T-helper 9 cell (primary cell): ENCODE results near the gene PPP3CB.

Experiments
- DNase-seq: peaks from one replicate; pipeline ENCODE4 v3.0.0-alpha.2; 2020

The PPP3CB gene

DNA sequence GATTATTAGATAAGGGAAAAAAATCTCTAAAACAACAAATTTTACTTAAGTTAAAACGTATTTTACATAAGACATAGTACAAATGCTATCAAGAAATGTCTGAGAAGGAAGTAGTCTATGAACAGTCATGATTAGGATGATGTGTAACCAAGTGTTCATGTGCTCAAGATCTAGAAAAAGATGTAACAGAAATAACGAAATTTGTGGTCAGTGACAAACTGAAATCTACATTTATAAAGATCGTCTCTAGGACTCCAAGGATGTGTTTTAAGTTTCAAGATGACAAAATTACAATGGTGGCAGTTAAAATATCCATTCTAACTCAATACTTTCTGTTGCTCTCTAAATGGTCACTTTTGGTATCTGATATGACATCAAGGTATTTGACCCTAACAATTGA, 17.2 kb downstream of the PPP3CB start:
- DNase-seq: no peak

DNA sequence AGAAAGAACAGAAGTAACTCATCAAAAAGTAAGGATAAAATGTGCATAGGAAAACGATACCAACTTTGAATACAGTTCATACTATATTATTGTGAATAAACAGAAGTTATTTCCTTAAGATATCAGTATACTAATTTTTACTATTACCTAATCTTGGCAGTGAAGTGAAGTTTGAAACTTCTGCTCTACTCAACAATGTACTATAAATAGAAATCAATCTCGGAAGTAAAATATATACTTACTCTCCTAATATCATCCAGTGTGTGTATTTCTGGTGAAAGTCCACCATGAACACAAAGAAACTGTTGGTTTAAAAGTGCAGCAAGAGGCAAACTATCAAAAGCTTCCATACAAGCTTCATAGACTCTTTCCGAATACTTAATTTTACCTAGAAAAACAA, 24.6 kb downstream of the PPP3CB start:
- DNase-seq: no peak

DNA sequence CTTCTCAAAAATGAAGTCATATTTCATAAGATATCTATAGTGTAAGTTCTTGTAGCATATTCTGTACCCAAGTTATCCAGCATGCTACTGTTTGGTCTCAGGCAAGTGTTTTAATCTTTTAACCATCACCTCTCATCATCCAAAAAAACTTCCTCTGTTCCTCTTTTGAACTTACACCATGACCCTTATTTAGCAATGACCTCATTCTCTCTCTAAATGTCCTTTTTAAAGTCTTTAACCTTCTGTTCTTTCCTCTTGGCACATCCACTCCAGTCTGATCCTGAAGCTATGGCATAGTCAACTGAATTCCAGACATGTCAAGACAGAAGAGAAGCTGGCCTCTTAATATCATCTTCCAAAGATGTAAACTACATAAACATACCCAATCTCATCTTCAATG, 26.2 kb downstream of the PPP3CB start:
- DNase-seq: no peak

DNA sequence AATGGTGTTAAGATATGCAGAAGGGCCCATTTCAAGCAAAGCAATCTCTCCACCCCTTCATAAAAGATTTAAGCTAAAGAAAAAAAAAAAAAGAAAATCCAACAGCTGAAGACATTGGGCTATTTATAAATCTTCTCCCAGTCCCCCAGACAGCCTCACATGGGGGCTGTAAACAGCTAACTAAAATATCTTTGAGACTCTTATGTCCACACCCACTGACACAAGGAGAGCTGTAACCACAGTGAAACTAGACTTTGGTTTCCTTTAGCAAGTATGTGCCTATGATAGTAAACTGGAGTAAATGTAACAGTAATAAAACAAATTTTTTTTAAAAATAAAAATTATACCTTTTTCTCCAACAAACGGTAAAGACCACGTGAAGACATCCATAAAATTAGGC, 28.6 kb downstream of the PPP3CB start:
- no peak for DNase-seq

DNA sequence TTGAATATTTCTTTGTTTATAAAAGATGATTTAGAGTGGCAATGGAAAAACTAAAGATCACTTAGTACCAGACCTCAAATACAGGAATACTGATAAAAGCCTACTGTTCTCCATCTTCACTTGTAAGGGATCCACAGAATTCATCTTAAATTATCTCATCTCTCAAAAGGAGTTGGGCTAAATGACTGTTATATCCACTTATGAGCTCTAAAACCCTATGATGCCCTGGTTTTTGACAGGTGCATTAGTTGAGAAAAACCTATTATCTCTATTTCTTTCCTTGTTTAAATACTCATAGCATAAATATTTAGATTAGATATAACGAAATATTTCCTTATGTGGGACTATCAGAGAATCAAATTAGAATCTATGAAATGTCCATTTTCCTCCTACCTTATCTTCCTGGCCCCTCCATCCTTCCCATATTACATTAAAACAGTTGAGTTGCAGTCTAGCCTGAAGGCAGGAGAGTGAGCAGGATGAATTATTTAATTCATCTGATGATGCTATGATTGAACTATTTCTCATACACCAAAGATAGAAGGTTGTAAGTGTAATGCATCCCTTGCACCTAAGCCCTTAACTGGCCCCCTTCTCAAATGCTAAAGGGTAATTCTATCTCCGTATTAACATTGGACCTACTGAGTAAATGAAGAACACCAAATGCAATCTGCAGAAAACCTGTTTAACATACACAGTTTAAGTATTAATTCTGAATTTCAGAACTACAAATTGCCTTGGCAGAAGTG, 29.7 kb downstream of the PPP3CB start:
- no peak for DNase-seq

DNA sequence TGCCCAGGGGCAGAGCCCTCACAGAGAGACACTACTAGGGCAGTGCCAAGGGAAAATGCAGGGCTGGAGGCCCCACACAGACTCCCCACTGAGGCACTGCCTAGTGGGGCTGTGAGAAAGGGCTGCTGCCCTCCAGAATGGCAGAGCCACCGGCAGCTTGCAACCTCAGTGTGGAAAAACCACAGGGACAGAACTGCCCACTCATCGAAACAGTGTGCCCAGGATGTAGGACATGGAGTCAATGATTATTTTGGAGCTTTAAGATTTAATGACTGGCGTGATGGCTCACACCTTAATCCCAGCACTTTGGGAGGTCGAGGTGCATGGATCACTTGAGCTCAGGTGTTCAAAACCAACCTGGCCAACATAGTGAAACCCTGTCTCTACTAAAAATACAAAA, 34.9 kb downstream of the PPP3CB start:
- no peak for DNase-seq

DNA sequence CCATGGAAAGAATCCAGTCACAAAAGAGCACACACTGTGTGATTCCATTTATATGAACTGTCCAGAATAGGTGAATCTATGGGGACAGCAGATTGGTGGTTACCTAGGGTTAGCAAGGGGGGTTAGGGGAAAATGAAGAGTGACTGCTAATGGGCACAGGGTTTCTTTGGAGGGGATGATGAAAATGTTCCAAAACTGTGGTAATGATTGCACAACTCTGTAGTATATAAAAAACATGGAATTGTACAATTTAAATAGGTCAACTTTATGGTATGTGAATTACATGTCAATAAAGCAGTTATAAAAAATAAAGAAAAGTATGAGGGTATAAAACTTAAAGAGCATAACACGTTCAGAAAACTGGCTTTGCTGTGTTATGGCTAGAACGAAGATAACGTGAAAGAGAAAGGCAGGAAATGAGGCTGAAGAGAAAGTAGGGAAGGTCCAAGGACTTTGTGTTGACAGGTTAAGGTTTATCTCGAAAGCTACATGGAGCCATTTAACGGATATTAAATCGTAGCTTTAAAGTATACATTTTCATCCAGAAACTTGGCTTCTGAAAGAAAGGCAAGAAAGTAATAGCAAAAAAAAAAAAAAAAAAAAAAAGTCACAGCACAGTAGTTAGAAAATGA, 36.0 kb downstream of the PPP3CB start:
- no peak for DNase-seq

DNA sequence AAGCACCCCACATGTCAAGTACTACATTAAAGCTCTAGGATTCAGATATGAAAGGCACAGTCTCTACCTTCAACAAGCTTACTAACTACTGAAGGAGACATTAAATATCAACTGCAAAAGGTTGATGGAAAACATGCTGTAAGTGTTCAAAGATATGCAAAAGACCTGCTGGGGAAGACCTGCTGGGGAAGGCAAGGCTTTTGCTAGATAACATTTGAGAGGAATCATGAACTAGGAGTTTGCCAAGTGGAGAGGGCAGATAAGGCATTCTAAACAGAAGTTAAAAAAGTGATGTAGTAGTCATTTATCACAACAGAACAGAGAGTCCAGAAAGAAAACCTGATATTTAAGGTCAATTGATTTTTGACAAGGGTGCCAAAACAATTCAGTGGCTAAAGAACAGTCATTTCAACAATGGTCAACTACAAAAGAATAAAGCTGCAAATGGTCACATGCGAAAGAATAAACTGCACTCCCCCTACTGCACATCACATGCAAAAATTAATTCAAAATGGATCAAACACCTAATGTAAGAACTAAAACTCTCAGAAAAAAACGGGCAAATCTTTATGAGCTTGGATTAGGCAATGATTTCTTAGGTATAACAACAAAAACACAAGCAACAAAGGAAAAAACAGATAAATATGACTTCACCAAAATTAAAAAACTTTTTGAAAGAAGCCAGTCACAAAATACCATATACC, 39.5 kb downstream of the PPP3CB start:
- no peak for DNase-seq

DNA sequence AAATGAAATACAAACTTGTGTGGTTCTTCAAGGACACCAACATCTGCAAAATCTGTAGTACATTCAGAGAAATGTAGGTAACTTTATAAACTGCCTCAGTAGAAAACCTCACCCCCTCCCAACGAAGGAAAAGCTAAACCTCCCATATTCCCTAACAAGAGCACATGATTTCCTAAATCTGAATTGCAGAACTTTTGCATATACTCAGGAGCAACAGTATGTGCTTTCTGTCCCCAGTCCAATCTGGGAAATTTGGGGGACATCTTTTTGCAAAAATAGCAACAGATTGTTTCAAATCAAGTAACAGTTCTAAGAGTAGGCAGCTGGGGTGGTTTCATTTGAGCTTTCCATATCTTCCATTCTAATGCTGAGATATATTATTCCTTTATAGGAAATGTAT, 46.7 kb downstream of the PPP3CB start:
- no peak for DNase-seq

DNA sequence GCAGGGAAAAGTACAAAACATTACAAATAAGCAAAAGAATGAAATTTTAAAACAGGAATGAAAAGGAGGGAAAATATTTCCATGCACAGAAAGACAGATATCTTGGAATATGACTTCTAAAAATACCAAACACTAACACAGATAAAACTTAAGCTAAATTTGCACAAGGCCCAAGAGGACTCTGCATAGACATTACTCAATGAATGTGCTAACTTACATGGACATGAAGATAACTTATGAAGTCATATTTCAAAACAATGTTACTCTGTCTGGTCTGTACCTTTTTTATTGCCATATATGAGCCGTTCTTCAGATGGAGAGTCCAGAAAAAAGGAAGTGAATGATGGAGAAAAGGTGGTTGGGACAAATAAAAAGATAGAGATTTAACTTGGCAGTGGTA, 47.4 kb downstream of the PPP3CB start:
- DNase-seq: no peak

DNA sequence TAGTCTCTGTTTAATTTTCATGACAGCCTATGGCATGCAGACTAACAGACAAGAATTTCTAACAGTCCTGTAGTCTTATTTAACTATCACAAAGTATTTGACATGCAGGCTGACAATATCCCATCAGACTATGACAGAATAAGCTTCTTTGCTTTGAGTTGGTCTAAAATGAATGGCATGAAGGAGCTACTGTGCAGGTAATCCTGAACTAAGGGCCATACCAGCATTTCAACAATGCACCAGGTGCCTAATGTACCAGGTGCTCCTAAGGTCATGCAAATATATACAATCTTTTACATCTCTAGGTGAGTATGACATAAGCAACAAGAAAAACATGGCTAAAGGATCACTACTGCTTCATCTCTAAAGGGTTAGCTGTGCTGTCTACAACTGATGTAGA, 48.9 kb downstream of the PPP3CB start:
- no peak for DNase-seq

DNA sequence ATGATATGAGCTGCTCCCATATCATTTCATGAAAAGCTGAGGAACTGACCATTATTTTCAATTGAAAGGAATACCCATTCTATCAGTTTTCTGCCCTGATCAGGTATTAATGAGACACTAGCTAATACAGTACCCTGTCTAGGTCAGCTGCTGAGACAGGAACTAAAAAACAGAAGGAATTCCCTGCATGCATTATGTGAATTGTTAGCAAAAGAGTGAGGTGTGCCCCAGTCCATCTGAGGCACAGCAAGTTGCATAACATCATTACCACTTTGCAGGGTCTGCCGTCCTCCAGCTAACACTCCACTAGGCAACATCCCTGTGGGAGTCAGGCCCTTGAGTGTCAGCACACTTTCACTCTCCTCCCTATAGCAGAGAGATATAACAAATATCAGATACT, 51.4 kb downstream of the PPP3CB start:
- DNase-seq: no peak

DNA sequence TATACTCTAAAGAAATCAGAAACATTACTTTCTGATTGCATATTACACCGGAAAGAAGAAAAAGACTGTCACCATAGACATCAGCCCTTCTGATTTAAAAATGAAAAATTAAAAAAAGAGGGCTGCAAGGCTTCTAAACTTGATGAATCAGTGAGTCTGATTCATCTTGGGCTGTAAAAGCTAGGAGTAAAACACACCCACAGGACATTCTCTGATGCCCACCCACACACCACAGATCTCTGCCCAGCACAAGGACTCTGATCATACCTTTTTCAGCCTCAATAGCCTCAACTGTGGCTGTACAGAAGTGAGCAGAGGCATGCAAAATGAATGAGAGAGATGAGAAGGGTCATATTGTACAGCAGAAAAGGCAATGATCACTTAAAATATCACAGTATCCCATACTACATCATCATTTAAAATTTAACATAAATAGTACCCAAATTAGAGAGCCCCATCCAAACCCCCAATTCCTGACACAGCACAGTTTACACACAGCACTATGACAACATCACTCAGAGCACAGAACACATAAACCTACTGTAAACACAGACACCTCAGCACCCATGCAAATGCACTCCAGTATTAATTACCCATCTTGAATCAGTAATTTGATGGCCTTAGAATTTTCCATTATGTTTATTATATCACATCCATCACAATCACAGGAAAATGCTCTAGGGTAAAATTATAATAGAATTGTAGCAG, 56.1 kb downstream of the PPP3CB start:
- DNase-seq: no peak

DNA sequence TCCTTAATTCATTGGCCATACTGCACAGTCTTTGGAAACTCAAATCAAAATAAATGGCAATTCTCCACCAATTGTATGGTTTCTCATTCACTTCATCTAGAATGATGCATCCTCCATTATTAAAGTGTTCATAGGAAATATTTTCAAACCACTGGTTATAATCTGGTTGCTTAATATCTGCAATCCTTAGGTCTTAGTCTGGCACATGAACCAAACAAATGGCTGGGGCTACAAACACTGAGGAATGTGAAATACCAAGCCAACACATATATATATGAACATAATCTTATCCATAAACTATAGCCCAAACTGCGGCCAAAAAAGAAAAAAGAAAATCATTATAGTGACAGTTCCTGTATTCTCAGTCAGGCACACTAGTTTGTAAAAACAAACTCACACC, 56.8 kb downstream of the PPP3CB start:
- no peak for DNase-seq

DNA sequence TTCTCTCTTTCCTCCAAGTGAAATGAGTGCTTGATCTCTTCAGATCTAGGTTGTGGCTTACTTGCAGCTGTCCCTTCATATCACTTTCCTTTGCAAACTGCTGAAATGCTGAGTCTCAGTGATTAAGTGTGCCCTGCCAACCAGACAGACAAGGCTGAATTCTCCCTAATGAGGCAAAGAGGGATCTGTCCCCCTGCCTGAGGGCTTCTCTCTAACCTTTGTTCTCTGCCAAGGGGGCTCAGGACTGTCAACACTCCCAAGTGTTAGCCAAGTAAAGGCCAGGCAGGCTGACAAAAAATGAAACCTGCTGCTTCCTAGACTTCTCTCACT, 62.3 kb downstream of the PPP3CB start, which contains the start of gene MSS51:
MSS51 (minus strand) TSS at position 24 of the 330 bp plus-strand sequence. CDS start 5,277 bp downstream, outside the sequence.
- no peak for DNase-seq

DNA sequence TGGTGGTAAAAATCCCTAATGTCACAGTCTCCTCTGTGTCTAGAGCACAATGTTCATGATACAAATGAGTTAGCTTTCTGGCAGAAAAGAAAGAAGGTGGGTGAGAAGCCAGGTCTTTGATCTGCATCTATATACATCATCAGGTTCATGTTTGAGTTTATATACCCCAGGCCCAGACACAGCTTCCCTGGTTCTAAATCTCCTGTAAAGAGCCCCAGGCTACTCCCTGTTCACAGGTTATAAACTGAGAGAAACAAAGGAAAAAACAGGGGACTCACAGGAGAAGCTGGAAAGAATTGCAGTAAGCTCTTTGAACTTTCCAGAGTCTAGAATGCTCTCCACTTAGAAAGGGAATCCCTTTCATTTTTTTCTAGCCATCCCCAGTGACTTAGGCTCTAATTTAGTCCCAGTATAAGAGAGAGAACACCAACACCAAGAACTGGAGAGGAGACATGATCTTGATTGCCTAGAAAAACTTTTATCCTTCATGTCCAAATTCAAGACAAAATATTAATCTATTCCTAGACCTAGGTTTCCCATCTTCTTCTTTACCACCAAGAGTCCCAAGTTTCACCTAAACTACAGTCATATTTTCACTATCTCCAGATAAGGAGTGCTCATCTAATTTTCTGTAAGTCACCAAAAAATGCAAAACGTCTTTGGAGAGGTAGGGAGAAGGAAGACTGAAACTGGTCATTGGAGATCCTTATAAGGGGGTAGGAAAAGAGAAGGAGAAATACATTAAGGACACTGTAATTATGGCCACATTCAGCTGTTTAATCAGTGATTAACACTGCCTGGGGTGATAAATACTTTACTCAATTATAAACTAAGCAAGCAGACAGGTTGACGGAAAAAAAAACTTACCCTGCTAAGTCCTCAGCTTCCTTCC, 62.9 kb downstream of the PPP3CB start:
- DNase-seq: no peak

DNA sequence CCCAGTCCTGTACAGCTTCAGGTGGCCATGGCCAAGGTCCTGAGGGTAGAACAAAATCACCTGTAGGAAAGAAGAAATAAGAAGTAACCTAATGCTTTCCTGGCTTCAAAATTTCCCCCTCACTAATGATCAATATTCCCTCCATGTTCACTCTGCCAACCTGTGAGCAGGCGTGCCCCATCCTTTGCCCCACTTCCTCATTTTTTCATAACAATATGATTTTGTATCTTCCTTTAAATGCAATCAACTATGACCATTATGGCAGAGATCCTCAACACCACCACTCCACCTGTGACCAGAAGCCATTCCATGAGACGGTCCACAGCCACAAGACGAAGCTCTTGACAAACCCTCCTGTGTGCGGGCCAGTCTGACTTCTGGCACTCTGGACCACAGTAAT, 69.5 kb downstream of the PPP3CB start:
- no peak for DNase-seq

DNA sequence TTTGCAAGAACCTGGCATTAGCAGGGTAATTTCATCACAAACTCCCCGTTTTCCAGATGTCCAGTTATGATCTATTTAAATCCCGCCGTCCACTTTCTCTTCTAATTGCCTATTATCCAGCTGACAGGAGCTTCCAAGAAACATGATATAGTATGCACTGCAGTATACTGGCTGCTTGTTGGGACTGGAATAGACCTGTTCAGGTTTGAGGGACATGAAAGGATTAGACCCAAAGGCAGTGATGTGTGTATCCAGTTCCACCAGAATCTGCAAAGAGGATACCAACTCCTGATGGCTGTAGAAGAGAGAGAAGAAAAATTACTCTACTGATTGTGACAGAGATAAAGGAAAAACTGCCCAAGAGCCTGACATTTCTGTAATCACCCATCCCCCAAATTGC, 71.3 kb downstream of the PPP3CB start:
- no peak for DNase-seq

DNA sequence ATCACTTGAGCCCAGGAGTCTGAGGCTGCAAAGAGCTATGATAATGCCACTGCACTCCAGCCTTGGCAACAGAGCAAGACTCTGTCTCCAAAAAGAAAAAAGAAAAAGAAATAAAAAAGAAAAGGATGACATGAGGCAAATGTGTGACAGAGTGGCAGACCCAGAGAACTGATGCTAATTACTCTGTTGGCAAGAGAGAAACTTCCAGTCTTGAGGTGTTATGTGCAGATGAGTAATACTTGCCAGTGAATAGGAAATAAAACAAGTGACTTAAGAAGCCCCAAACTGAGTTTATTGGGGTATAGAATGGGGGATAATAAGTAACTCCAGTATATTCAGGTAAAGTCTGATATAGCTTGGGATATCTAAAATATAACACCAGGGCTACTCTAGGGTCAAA, 72.5 kb downstream of the PPP3CB start:
- no peak for DNase-seq

DNA sequence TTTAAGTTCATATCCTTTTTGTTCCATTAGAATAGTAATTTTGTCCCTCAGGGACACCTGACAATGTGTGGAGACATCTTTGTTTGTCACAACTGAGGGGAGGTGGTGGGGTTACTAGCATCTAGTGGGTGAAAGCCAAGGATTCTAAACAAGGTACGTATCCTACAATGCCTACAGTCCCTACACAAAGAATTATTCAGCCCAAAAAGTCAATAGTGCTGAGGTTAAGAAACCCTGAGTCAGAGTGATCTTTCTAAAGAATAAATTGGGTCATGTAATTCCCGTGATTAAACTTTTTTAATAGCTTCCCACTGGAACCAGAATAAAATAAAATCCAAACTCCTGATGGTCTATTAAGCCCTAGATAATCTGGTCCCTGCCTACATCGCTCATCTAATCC, 79.3 kb downstream of the PPP3CB start:
- DNase-seq: no peak

DNA sequence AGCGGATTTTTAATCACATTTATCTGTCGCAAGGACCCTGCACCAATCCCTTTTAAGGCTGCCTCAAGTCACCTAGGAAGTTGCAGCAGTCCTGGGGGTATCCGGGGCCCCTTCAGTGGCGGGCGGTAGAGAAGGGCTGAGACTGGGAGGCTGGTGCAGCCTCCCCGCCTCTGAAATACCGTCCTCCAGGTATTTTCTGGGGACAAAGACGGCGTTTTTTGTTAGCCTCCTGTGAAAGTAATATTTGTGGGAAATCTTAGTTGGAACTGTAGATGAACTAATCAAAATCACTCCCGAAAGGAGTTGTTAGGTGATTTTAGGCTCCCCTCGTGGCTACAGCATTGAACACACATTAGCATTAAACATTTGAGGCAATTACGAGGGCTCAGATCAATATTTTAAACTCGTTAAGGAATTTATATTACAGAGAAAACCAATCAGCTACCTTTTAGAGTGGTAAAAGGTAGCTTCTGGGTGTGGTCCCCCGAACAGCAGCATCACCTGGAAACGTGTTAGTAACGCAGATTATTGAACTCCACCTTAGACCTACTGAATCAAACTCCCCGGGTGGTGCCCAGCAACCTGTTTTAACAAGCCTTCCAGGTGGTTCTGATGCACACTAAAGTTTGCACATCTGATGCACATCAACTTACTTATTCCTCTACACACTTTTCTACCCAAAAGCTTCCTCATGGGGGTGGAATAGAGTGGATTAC, 81.4 kb downstream of the PPP3CB start:
- no peak for DNase-seq
